PC-3 (cell line): ENCODE data around the gene GPRC6A.

Experiments
- CTCF ChIP-seq: fragments of 300-600 bp; sonication (generic); conservative IDR thresholded peaks from 2 replicates; pipeline ENCODE4 v1.5.1; 2017; ENCODE audit warnings: antibody characterized with exemption, low read depth, mild to moderate bottlenecking, low read length
- EZH2 ChIP-seq: fragments of 300-600 bp; sonication (generic); IDR thresholded peaks from one replicate; pipeline ENCODE4 v1.6.1; 2017; ENCODE audit warnings: antibody characterized with exemption, mild to moderate bottlenecking, low read length; ENCODE audit not compliant: unreplicated experiment
- EZH2phosphoT487 ChIP-seq: fragments of 300-600 bp; sonication (generic); IDR thresholded peaks from 2 replicates; pipeline ENCODE4 v1.6.1; 2018; ENCODE audit warnings: mild to moderate bottlenecking, antibody characterized with exemption, low read length, borderline replicate concordance

DNA sequence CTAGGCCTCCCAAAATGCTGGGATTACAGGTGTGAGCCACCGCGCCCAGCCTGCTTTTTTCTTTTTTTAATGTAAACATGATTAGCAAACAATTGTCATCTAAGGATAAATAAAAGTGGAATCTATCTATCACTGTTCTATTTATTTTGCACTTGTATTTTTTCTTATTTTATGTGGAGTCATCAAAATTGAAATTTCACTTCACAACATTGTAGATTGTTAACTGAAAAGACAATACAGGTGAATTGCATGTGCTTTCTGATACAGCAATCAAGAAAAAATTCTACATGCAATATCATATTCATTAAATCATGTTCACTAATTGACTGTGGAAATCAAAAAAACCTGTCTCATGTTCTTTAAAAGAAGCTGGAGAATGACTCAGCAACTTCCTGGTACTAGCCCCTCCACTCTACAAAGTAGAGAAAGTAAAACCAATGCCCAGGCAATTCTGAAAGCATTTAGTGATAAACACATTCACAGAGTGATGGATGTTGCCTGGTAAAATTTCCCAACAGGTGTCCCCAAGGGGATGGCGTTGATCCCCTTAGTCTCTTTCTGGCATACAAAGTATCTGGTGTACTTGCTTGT, 37.5 kb upstream of the GPRC6A start:
- TF ChIP-seq CTCF = no peak
- no peak for TF ChIP-seq EZH2
- TF ChIP-seq EZH2phosphoT487 = no peak
